Vagina (tissue), 2 donors: ENCODE results near the gene LPP.

Source experiments
- POLR2A ChIP-seq, 2 donors: fragments of 450-650 bp; IDR thresholded peaks; one replicate each; pipeline ENCODE4 v1.6.1; 2017; ENCODE audit warnings: antibody characterized with exemption in 2 of 2, mild to moderate bottlenecking in 2 of 2, moderate library complexity in 2 of 2
- POLR2AphosphoS5 ChIP-seq, 2 donors: sonication (generic); formaldehyde crosslinking; IDR thresholded peaks; one replicate each; pipeline ENCODE4 v1.9.0; 2017; ENCODE audit warnings: antibody characterized with exemption in 2 of 2, mild to moderate bottlenecking in 2 of 2, low read depth in 1 of 2; ENCODE audit not compliant: insufficient read depth in 1 of 2
- TF ChIP-seq, protein P1 (sequence below), 3 experiments: fragments of 450-650 bp in 2 of 3; fragments of 200-600 bp in 1 of 3; sonication (generic) in 1 of 3; IDR thresholded peaks; one replicate each; pipeline ENCODE4 v1.5.1; 2017 to 2019; ENCODE audit warnings: antibody characterized with exemption in 3 of 3, mild to moderate bottlenecking in 2 of 3, moderate library complexity in 2 of 3

DNA sequence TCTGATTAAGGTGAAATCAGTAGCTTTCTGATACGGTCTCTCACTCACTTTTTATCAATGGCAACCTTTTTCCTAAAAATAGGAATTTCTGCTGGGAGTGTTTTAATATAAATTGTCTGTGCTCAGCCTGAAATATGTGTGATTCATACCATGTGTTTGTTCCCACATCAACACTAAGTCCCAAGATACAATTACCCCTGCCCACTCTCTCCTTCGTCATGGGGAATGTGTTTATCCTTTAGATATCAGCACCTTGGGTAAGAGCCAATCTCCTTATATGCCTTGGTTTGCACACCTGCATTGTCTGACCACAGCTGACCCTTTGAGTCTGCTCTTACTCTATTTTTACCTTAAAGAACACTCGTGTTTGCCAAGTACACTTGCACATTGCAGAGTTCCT lies 356.4 kb downstream of the LPP start:
- TF ChIP-seq, protein P1, sequence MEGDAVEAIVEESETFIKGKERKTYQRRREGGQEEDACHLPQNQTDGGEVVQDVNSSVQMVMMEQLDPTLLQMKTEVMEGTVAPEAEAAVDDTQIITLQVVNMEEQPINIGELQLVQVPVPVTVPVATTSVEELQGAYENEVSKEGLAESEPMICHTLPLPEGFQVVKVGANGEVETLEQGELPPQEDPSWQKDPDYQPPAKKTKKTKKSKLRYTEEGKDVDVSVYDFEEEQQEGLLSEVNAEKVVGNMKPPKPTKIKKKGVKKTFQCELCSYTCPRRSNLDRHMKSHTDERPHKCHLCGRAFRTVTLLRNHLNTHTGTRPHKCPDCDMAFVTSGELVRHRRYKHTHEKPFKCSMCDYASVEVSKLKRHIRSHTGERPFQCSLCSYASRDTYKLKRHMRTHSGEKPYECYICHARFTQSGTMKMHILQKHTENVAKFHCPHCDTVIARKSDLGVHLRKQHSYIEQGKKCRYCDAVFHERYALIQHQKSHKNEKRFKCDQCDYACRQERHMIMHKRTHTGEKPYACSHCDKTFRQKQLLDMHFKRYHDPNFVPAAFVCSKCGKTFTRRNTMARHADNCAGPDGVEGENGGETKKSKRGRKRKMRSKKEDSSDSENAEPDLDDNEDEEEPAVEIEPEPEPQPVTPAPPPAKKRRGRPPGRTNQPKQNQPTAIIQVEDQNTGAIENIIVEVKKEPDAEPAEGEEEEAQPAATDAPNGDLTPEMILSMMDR (IDR thresholded peaks at IDR 0.05): no peak
- TF ChIP-seq POLR2A (IDR thresholded peaks at IDR 0.05): no peak
- TF ChIP-seq POLR2AphosphoS5 (IDR thresholded peaks at IDR 0.05; ENCODE audit: insufficient read depth in 1 of 2, low read depth in 1 of 2): no peak
